HEK293T (cell line): Measurements from ENCODE around the gene PLA2G4D.

ENCODE experiments used
- ARNT ChIP-seq: fragments of 450-650 bp; IDR thresholded peaks from 2 replicates; pipeline ENCODE4 v1.6.1; 2017; ENCODE audit warnings: mild to moderate bottlenecking
- BHLHE40 ChIP-seq: fragments of 450-650 bp; IDR thresholded peaks from 2 replicates; pipeline ENCODE4 v1.6.1; 2016; ENCODE audit warnings: mild to moderate bottlenecking, moderate library complexity, borderline replicate concordance
- CTBP1 ChIP-seq: fragments of 450-650 bp; IDR thresholded peaks from 2 replicates; pipeline ENCODE4 v1.6.1; 2016; ENCODE audit warnings: borderline replicate concordance
- FOXA1 ChIP-seq: fragments of 450-650 bp; IDR thresholded peaks from 2 replicates; pipeline ENCODE4 v1.6.1; 2016; ENCODE audit warnings: mild to moderate bottlenecking
- FOXM1 ChIP-seq: fragments of 450-650 bp; IDR thresholded peaks from 2 replicates; pipeline ENCODE4 v1.6.1; 2017; ENCODE audit warnings: mild to moderate bottlenecking, borderline replicate concordance
- SUZ12 ChIP-seq: fragments of 450-650 bp; IDR thresholded peaks from 2 replicates; pipeline ENCODE4 v1.6.1; 2016; ENCODE audit warnings: mild to moderate bottlenecking

DNA sequence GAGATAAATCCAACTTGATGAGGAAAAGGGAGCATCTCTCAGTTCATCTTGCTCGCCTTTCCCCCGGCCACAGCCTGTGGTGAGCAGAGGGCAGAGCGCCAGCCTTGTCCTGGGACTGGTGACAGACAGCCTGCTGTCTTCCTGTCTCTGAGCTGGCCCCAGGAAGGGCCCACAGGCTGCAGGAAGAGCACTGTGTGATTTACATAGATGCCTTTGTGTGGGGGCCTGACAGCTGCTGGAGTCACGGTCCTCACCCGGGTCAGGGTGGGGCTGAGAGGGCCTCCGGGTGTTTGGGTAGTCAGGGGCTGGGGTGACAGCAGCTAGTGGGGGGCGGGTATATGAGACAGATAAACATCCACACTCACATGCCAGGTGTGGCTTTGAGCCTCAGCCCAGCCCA lies 29.3 kb downstream of the PLA2G4D start:
- TF ChIP-seq ARNT (no peak), FOXM1 (no peak), SUZ12 (no peak), CTBP1 (no peak), BHLHE40 (no peak), FOXA1 (no peak)
